BE2C (cell line): ENCODE data around the gene SSBP3.
A peak's percentile ranks its signal among the peaks of the same experiment; 100 is the strongest.

ENCODE experiments used
- DNase-seq: peaks from one replicate; pipeline ENCODE4 v3.0.0-alpha.2; 2020
- H3K27me3 ChIP-seq: fragments of 250-450 bp; sonication (Bioruptor Pico); 2 replicates; pipeline ENCODE4 v1.5.1; 2020; ENCODE audit warnings: mild to moderate bottlenecking
- H3K36me3 ChIP-seq: fragments of 250-450 bp; sonication (Bioruptor Pico); 2 replicates; pipeline ENCODE4 v1.5.1; 2020; ENCODE audit warnings: mild to moderate bottlenecking
- H3K4me1 ChIP-seq: fragments of 250-450 bp; sonication (Bioruptor Pico); 2 replicates; pipeline ENCODE4 v1.5.1; 2020
- H3K4me3 ChIP-seq: 2 replicates; pipeline ENCODE4 v1.5.1; 2011; ENCODE audit warnings: low read depth, low read length
- H3K9me3 ChIP-seq: fragments of 250-450 bp; sonication (Bioruptor Pico); 2 replicates; pipeline ENCODE4 v1.5.1; 2020
- CTCF ChIP-seq: IDR thresholded peaks from 2 replicates; pipeline ENCODE4 v1.5.1; 2012; ENCODE audit warnings: mild to moderate bottlenecking, low read depth, low read length

Gene SSBP3

GRCh38 chr1:54362881-54363340, 43.3 kb downstream of the SSBP3 start:
- Histone ChIP-seq H3K36me3 (peaks cover 5% of the 10 kb centered on the region), H3K4me3 (no peak overlapping the region), H3K27me3 (no peaks in the 10 kb centered on the region), H3K4me1 (peaks cover 12% of the 10 kb centered on the region), H3K9me3 (no peaks in the 10 kb centered on the region)
- no peak for DNase-seq
- no peak for TF ChIP-seq CTCF

GRCh38 chr1:54361342-54361741, 44.9 kb downstream of the SSBP3 start:
- Histone ChIP-seq H3K9me3 (no peaks in the 10 kb centered on the region), H3K27me3 (no peaks in the 10 kb centered on the region), H3K36me3 (peaks cover 5% of the 10 kb centered on the region), H3K4me1 (peaks cover 18% of the 10 kb centered on the region), H3K4me3 (no peak overlapping the region)
- no peak for DNase-seq
- TF ChIP-seq CTCF, result peak; percentile 25

GRCh38 chr1:54360165-54361005, 45.8 kb downstream of the SSBP3 start:
- Histone ChIP-seq H3K4me1 (peaks cover 23% of the 10 kb centered on the region), H3K4me3 (no peak overlapping the region), H3K36me3 (peaks cover 5% of the 10 kb centered on the region), H3K9me3 (no peaks in the 10 kb centered on the region), H3K27me3 (no peaks in the 10 kb centered on the region)
- no peak for TF ChIP-seq CTCF
- DNase-seq, result no peak

GRCh38 chr1:54359393-54360162, 46.6 kb downstream of the SSBP3 start:
- DNase-seq, result no peak
- Histone ChIP-seq H3K9me3 (no peaks in the 10 kb centered on the region), H3K4me3 (no peak overlapping the region), H3K4me1 (peaks cover 31% of the 10 kb centered on the region), H3K27me3 (no peaks in the 10 kb centered on the region), H3K36me3 (peaks cover 5% of the 10 kb centered on the region)
- TF ChIP-seq CTCF, result no peak

- Histone ChIP-seq H3K9me3 (no peaks in the 10 kb centered on the region), H3K4me3 (no peak overlapping the region), H3K36me3 (peaks cover 5% of the 10 kb centered on the region), H3K27me3 (no peaks in the 10 kb centered on the region), H3K4me1 (peaks cover 39% of the 10 kb centered on the region)
- no peak for TF ChIP-seq CTCF
- no peak for DNase-seq
Observed at GRCh38 chr1:54358503-54359168, 47.6 kb downstream of the SSBP3 start.
